Body of pancreas (tissue), 4 donors: Measurements from ENCODE around the gene PASK. TPM values are rescaled to one million over a fixed set of nuclear protein-coding genes. Genes with fewer than 3 reads are reported as not detected.

Experiments
- ATAC-seq: fragments of 150-250 bp; one replicate; pipeline ENCODE4 v1.9.1; 2016
- DNase-seq, 4 donors: peaks; one replicate each; pipeline ENCODE4 v3.0.0-alpha.2; 2019
- H3K27ac ChIP-seq, 4 donors: fragments of 200-600 bp; sonication (generic); 1 replicate in 3 of 4; 2 replicates in 1 of 4; pipeline versions ENCODE4 v1.5.1 to v1.6.1; 2016 to 2019; ENCODE audit warnings: mild to moderate bottlenecking in 1 of 4, mixed read lengths in 1 of 4, moderate library complexity in 1 of 4
- H3K27me3 ChIP-seq, 2 donors: fragments of 200-600 bp; sonication (generic); one replicate each; pipeline ENCODE4 v1.6.0; 2016; ENCODE audit warnings: mild to moderate bottlenecking in 1 of 2
- H3K36me3 ChIP-seq, 2 donors: fragments of 200-600 bp; sonication (generic); replicated peaks in 1 of 2; 2 replicates each; pipeline ENCODE4 v1.5.1; 2016; ENCODE audit warnings: low read depth in 2 of 2; ENCODE audit not compliant: insufficient read depth in 1 of 2
- H3K4me1 ChIP-seq: fragments of 200-600 bp; sonication (generic); one replicate; pipeline ENCODE4 v1.6.0; 2016
- H3K4me3 ChIP-seq, 2 donors: fragments of 200-600 bp; sonication (generic); 1 replicate in 1 of 2; 2 replicates in 1 of 2; pipeline ENCODE4 v1.5.1; 2016 to 2019
- H3K9me3 ChIP-seq, 3 donors: fragments of 200-600 bp; sonication (generic); 1 replicate in 2 of 3; 2 replicates in 1 of 3; pipeline ENCODE4 v1.5.1; 2016
- POLR2A ChIP-seq, 3 donors: fragments of 450-650 bp; IDR thresholded peaks; one replicate each; pipeline ENCODE4 v1.6.1; 2016; ENCODE audit warnings: antibody characterized with exemption in 3 of 3, mild to moderate bottlenecking in 2 of 3
- WGBS, 2 donors: methylation state at CpG; one replicate each; pipeline ENCODE4 v1.1.5; 2017; 5-methylcytosine and 5-hydroxymethylcytosine counted together
- intact Hi-C: fragments of 100-400 bp; cut with DNase I; formaldehyde crosslinking; loops from one replicate; pipeline ENCODE4 v1.15.1; 2023
- total RNA-seq, 2 donors: library from RNA; depleted of rRNA; stranded (reverse); fragments of >200 nt; gene quantifications; one replicate each; pipeline ENCODE4 v1.1.0, GENCODE V29; 2016
- TF ChIP-seq, protein P1 (sequence below), 7 experiments: fragments of 450-650 bp in 4 of 7; fragments of 200-600 bp in 3 of 7; sonication (generic) in 3 of 7; IDR thresholded peaks; one replicate each; pipeline ENCODE4 v1.5.1; 2016 to 2019; ENCODE audit warnings: antibody characterized with exemption in 7 of 7

Gene PASK
- total RNA-seq, 2 donors from 2014 or later, result 7.5 to 15.8 TPM

DNA sequence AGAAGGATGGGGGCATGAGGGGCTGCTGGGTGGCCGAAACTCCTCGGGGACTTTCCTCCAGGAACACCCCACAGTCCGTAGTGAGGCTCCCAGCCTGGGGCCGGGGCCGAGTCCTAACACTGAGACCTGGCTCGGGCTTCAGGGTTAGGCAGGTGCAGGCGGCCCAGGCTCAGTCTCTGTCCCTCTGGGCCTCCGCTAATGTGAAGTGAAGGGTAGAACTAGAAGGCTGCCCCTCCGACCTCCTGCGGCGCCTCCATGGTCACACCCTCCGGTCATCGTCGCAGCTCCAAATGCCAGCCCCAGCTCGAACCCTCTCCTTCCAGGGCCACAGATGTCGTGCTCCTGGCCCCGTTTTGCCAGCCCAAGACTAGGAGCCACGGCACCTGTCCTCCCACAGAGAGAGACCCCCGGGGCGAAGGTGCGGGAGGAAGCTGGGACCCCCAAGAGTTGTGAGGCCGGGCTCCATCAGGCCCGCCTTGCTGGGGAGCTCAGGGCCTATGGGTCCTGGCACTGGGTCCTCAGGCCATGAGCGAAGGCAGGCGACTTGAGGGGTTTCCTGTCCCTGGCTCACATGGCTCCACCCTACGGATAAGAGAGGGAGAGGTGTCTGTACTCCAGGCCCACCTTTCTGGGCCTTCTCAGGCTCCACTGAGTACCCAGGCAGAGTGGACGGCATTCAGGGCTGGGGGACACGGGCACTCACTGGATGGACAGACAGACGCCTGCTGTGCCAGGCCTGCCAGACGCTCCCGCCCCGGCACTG lies 40.0 kb upstream of the PASK start:
- Histone ChIP-seq H3K4me1 (no peaks in the 10 kb centered on the region), H3K36me3 (no peaks in the 10 kb centered on the region), H3K27me3 (no peaks in the 10 kb centered on the region), H3K27ac (no peak overlapping the region), H3K4me3 (no peak overlapping the region), H3K9me3 (no peaks in the 10 kb centered on the region)
- ATAC-seq (no peak), DNase-seq (no peak)
- intact Hi-C loops, result no loop called here
- no peak for TF ChIP-seq POLR2A (IDR thresholded peaks at IDR 0.05)
- TF ChIP-seq, protein P1, sequence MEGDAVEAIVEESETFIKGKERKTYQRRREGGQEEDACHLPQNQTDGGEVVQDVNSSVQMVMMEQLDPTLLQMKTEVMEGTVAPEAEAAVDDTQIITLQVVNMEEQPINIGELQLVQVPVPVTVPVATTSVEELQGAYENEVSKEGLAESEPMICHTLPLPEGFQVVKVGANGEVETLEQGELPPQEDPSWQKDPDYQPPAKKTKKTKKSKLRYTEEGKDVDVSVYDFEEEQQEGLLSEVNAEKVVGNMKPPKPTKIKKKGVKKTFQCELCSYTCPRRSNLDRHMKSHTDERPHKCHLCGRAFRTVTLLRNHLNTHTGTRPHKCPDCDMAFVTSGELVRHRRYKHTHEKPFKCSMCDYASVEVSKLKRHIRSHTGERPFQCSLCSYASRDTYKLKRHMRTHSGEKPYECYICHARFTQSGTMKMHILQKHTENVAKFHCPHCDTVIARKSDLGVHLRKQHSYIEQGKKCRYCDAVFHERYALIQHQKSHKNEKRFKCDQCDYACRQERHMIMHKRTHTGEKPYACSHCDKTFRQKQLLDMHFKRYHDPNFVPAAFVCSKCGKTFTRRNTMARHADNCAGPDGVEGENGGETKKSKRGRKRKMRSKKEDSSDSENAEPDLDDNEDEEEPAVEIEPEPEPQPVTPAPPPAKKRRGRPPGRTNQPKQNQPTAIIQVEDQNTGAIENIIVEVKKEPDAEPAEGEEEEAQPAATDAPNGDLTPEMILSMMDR (IDR thresholded peaks at IDR 0.05), result no peak
- 91 to 100% methylated on average over 3 to 31 of the region's 32 CpGs for WGBS, 2 donors

- no peak for ATAC-seq
- TF ChIP-seq, protein P1 (IDR thresholded peaks at IDR 0.05), result no peak
- no peak for TF ChIP-seq POLR2A (IDR thresholded peaks at IDR 0.05)
- Histone ChIP-seq H3K36me3 (no peaks in the 10 kb centered on the region), H3K27me3 (no peaks in the 10 kb centered on the region), H3K9me3 (no peaks in the 10 kb centered on the region), H3K27ac (no peak within 1 kb of the TSS), H3K4me3 (no peak within 1 kb of the TSS), H3K4me1 (no peaks in the 10 kb centered on the region)
- intact Hi-C loops, result no loop called here
- 35 to 52% methylated on average over 4 to 18 of the region's 21 CpGs for WGBS, 2 donors
- no peak for DNase-seq
These were observed 39.3 kb upstream of the PASK start, which contains the start of gene ANO7 for GRCh38 chr2:241188361-241189092. Gene ANO7, plus strand, starts transcription at chr2:241188677. Its CDS starts 1,387 bp downstream, at chr2:241190064.

DNA sequence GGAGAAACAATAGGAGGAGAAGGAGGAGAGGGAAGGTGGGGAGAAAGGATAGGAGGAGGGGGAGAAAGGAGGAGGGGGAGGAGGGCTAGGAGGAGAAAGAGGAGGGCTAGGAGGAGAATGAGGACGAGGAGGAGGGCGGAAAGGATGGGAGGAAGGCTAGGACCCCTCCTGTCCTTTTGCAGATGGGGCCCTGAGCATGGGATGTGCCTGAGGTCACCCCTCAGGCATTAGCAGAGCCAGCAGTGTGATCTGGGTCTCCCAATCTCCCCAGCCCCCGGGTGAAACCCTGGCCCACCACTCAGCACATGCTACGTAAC lies 38.6 kb upstream of the PASK start:
- peaks cover 0 to 2% of the 10 kb centered on the region in 2 donors for H3K36me3 ChIP-seq
- H3K27me3 ChIP-seq, result no peaks in the 10 kb centered on the region
- H3K4me1 ChIP-seq, result no peaks in the 10 kb centered on the region
- H3K27ac ChIP-seq, result no peak overlapping the region
- ATAC-seq (no peak), DNase-seq (no peak)
- H3K9me3 ChIP-seq, result no peaks in the 10 kb centered on the region
- TF ChIP-seq, protein P1 (IDR thresholded peaks at IDR 0.05), result no peak
- TF ChIP-seq POLR2A (IDR thresholded peaks at IDR 0.05), result no peak
- H3K4me3 ChIP-seq, result no peak overlapping the region
- intact Hi-C loops, result no loop called here
- 36 to 67% methylated on average over 3 to 4 of the region's 4 CpGs for WGBS, 2 donors

DNA sequence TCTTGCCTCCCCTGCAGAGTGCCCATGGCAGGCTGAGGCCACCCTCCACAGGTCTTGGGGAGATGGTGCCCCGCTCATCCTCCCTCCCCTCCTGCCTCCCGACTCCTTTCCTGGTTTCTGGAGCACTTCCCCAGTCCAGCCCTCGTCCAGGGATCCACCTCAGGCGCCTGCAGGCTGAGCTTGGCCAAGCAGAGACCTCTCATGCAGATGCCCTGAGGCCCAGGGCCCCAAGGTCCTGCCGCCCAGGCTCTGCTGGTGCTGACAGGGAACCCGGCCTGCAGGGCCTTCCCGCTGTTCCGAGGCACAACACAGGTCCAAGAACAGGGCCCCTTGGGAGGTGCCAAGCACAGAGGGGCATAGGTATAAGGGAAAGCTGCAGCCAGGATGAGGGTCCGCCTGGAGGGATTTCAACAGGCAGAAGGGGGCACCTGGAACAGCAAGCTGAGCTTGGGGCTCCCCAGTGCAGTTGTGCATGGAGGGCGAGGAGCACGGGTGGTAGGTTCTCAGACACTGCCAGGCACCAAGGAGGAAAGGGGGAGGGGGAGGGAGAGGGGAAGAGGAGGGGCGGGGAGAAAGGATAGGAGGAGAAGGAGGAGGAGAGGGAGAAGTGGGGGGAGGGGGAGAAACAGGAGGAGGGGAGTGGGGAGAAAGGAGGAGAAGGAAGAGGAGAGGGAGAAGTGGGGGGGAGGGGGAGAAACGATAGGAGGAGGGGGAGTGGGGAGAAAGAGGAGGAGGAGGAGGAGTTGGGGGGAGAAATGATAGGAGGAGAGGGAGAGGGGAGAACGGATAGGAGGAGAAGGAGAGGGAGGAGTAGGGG lies 38.0 kb upstream of the PASK start:
- H3K36me3 ChIP-seq, result peaks cover 0 to 4% of the 10 kb centered on the region in 2 donors
- no peaks in the 10 kb centered on the region for H3K27me3 ChIP-seq
- no peak overlapping the region for H3K4me3 ChIP-seq
- ATAC-seq (no peak), DNase-seq (no peak)
- no peaks in the 10 kb centered on the region for H3K4me1 ChIP-seq
- intact Hi-C loops, result no loop called here
- TF ChIP-seq, protein P1 (IDR thresholded peaks at IDR 0.05), result no peak
- TF ChIP-seq POLR2A (IDR thresholded peaks at IDR 0.05), result no peak
- 12 to 59% methylated on average over 3 to 12 of the region's 14 CpGs for WGBS, 2 donors
- no peaks in the 10 kb centered on the region for H3K9me3 ChIP-seq
- no peak overlapping the region for H3K27ac ChIP-seq
